SK-N-SH (cell line): ENCODE results near the gene NUFIP2.

Experiments used
- CHD2 ChIP-seq: fragments of 150-350 bp; IDR thresholded peaks from 2 replicates; pipeline ENCODE4 v1.6.1; 2018; ENCODE audit warnings: low read length; ENCODE audit not compliant: partially characterized antibody
- EP300 ChIP-seq, 2 experiments: IDR thresholded peaks; 2 replicates each; pipeline versions ENCODE4 v1.4.0 to v1.6.1; 2012; ENCODE audit warnings: borderline replicate concordance in 1 of 2, low read depth in 1 of 2, low read length in 1 of 2
- MEF2A ChIP-seq: IDR thresholded peaks from 2 replicates; pipeline ENCODE4 v1.4.0; 2012; ENCODE audit warnings: low read depth, borderline replicate concordance
- NFIC ChIP-seq: IDR thresholded peaks from 2 replicates; pipeline ENCODE4 v1.4.0; 2012; ENCODE audit warnings: borderline replicate concordance
- NRF1 ChIP-seq: IDR thresholded peaks from 2 replicates; pipeline ENCODE4 v1.6.1; 2012; ENCODE audit warnings: low read depth, mild to moderate bottlenecking, low read length
- RAD21 ChIP-seq: IDR thresholded peaks from 2 replicates; pipeline ENCODE4 v1.6.1; 2012; ENCODE audit warnings: mild to moderate bottlenecking, low read length
- RFX5 ChIP-seq: IDR thresholded peaks from 2 replicates; pipeline ENCODE4 v1.6.1; 2012; ENCODE audit warnings: mild to moderate bottlenecking, improper control_type of control experiment, low read length
- TF ChIP-seq, protein P1 (sequence below): fragments of 200-600 bp; sonication (generic); IDR thresholded peaks from 2 replicates; pipeline ENCODE4 v1.6.1; 2017; ENCODE audit warnings: antibody characterized with exemption, mild to moderate bottlenecking, moderate library complexity
- TF ChIP-seq, protein P2 (sequence below): fragments of 150-350 bp; IDR thresholded peaks from 2 replicates; pipeline ENCODE4 v1.6.1; 2016; ENCODE audit warnings: mild to moderate bottlenecking, low read depth, low read length

DNA sequence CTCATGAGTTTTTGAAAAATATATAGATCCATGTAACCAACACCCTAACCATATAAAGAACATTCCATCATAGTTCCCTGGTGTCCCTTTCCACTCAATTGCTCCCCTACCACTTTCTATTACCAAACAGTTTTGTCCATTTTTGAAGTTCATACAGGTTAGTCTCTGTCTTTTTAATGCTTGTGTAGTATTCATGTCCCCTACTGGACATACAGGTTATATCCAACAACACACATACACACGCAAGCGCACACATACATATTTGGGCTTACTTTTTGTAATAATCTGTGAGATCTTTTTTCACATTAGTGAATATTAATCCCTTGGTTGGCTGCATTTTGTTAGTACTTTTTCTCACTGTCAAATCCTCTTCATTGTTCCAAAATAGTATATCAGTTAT lies 40.9 kb downstream of the NUFIP2 start:
- TF ChIP-seq CHD2 (no peak), MEF2A (no peak), NRF1 (no peak), EP300 (IDR thresholded peaks at IDR 0.05; ENCODE audit: borderline replicate concordance in 1 of 2, low read depth in 1 of 2, low read length in 1 of 2) (no peak), RAD21 (no peak), NFIC (no peak), RFX5 (no peak)
- TF ChIP-seq, protein P1, sequence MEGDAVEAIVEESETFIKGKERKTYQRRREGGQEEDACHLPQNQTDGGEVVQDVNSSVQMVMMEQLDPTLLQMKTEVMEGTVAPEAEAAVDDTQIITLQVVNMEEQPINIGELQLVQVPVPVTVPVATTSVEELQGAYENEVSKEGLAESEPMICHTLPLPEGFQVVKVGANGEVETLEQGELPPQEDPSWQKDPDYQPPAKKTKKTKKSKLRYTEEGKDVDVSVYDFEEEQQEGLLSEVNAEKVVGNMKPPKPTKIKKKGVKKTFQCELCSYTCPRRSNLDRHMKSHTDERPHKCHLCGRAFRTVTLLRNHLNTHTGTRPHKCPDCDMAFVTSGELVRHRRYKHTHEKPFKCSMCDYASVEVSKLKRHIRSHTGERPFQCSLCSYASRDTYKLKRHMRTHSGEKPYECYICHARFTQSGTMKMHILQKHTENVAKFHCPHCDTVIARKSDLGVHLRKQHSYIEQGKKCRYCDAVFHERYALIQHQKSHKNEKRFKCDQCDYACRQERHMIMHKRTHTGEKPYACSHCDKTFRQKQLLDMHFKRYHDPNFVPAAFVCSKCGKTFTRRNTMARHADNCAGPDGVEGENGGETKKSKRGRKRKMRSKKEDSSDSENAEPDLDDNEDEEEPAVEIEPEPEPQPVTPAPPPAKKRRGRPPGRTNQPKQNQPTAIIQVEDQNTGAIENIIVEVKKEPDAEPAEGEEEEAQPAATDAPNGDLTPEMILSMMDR: no peak; the same call in 1 of the 2 replicates
- TF ChIP-seq, protein P2, sequence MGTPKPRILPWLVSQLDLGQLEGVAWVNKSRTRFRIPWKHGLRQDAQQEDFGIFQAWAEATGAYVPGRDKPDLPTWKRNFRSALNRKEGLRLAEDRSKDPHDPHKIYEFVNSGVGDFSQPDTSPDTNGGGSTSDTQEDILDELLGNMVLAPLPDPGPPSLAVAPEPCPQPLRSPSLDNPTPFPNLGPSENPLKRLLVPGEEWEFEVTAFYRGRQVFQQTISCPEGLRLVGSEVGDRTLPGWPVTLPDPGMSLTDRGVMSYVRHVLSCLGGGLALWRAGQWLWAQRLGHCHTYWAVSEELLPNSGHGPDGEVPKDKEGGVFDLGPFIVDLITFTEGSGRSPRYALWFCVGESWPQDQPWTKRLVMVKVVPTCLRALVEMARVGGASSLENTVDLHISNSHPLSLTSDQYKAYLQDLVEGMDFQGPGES: no peak
